KMS-11 (cell line): ENCODE results near the gene TOMM22.
"Not testable (repeated sequence)": the region's sequence is repeated elsewhere in the genome, so short reads cannot be mapped to it uniquely, and the experiment has no call there.

Experiments used
- H2AFZ ChIP-seq: fragments of 200-600 bp; sonication (generic); 2 replicates; pipeline ENCODE4 v1.6.1; 2016; ENCODE audit warnings: antibody characterized with exemption, mixed run types, low read depth
- H3K27ac ChIP-seq: fragments of 200-600 bp; sonication (generic); 2 replicates; pipeline ENCODE4 v1.6.1; 2016; ENCODE audit warnings: mild to moderate bottlenecking, mixed run types
- H3K27me3 ChIP-seq: fragments of 200-600 bp; sonication (generic); 2 replicates; pipeline ENCODE4 v1.6.1; 2017; ENCODE audit warnings: mild to moderate bottlenecking, low read depth, mixed run types, moderate library complexity; ENCODE audit not compliant: insufficient read depth
- H3K36me3 ChIP-seq: fragments of 200-600 bp; sonication (generic); 2 replicates; pipeline ENCODE4 v1.6.1; 2017; ENCODE audit warnings: mild to moderate bottlenecking, mixed run types; ENCODE audit not compliant: insufficient read depth
- H3K4me1 ChIP-seq: fragments of 200-600 bp; sonication (generic); 2 replicates; pipeline ENCODE4 v1.6.1; 2016; ENCODE audit warnings: mild to moderate bottlenecking, low read depth, mixed run types; ENCODE audit not compliant: poor library complexity, severe bottlenecking
- H3K4me2 ChIP-seq: fragments of 200-600 bp; sonication (generic); 2 replicates; pipeline ENCODE4 v1.7.0; 2016; ENCODE audit warnings: mild to moderate bottlenecking, mixed run types
- H3K4me3 ChIP-seq: fragments of 200-600 bp; sonication (generic); IDR thresholded peaks from 2 replicates; pipeline ENCODE4 v1.6.1; 2017; ENCODE audit warnings: low read depth, low read length, mixed read lengths; ENCODE audit not compliant: insufficient read depth
- H3K79me2 ChIP-seq: fragments of 200-600 bp; sonication (generic); 2 replicates; pipeline ENCODE4 v1.6.1; 2016; ENCODE audit warnings: low read depth, mixed run types; ENCODE audit not compliant: insufficient read depth
- H3K9ac ChIP-seq: fragments of 200-600 bp; sonication (generic); 2 replicates; pipeline ENCODE4 v1.6.1; 2016; ENCODE audit warnings: mild to moderate bottlenecking, mixed run types
- H4K20me1 ChIP-seq: fragments of 200-600 bp; sonication (generic); 2 replicates; pipeline ENCODE4 v1.6.1; 2016; ENCODE audit warnings: mild to moderate bottlenecking, mixed run types; ENCODE audit not compliant: insufficient read depth
- TF ChIP-seq, protein P1 (sequence below): fragments of 200-600 bp; sonication (generic); conservative IDR thresholded peaks from 2 replicates; pipeline ENCODE4 v1.6.1; 2017; ENCODE audit warnings: low read depth, mild to moderate bottlenecking, antibody characterized with exemption, low read length, moderate library complexity, mixed read lengths

Gene TOMM22

DNA sequence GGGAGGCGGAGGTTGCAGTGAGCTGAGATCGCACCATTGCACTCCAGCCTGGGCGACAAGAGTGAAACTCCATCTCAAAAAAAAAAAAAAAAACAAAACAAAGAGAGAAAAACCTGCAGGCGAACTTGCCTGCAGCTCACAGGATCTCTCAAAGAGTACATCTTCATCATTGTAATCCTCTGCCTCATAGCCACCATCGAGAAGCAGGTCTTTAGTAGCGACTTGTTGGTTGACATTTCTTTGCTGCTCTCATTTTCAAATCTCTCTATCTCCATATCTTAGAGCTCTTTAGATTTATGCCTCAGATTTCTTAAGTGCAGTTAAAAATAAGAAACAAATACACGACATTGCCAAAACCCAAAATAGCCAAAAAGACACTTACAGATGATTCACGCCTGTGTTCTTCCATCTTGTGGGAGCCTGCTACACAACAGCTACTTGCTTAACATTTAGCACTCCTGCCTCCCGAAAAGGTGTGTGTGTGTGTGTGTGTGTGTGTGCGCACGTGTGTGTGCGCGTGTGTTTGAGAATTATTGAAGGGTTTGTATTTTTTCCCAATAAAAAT is 40.2 kb upstream of the TOMM22 start:
- Histone ChIP-seq H3K4me1 (no peaks in the 10 kb centered on the region), H3K4me2 (no peak overlapping the region), H3K36me3 (no peaks in the 10 kb centered on the region), H3K9ac (no peak overlapping the region), H3K79me2 (no peaks in the 10 kb centered on the region), H3K27me3 (no peaks in the 10 kb centered on the region), H2AFZ (no peak overlapping the region), H3K27ac (no peak overlapping the region), H4K20me1 (no peaks in the 10 kb centered on the region), H3K4me3 (no peak overlapping the region)
- TF ChIP-seq, protein P1, sequence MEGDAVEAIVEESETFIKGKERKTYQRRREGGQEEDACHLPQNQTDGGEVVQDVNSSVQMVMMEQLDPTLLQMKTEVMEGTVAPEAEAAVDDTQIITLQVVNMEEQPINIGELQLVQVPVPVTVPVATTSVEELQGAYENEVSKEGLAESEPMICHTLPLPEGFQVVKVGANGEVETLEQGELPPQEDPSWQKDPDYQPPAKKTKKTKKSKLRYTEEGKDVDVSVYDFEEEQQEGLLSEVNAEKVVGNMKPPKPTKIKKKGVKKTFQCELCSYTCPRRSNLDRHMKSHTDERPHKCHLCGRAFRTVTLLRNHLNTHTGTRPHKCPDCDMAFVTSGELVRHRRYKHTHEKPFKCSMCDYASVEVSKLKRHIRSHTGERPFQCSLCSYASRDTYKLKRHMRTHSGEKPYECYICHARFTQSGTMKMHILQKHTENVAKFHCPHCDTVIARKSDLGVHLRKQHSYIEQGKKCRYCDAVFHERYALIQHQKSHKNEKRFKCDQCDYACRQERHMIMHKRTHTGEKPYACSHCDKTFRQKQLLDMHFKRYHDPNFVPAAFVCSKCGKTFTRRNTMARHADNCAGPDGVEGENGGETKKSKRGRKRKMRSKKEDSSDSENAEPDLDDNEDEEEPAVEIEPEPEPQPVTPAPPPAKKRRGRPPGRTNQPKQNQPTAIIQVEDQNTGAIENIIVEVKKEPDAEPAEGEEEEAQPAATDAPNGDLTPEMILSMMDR: no peak

DNA sequence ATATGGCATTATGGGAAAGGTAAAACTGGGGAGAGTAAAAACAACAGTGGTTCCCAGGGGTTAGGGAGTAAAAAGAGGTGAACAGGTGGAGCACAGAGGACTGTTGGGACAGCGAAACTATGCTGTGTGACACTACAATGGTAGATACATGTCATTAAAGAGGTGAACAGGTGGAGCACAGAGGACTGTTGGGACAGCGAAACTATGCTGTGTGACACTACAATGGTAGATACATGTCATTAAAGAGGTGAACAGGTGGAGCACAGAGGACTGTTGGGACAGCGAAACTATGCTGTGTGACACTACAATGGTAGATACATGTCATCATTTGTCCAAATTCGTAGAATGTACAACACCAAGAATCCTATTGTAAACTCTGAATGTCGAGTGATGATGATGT is 37.5 kb upstream of the TOMM22 start:
- not testable (repeated sequence) for H4K20me1 ChIP-seq, H3K79me2 ChIP-seq, H3K4me3 ChIP-seq, H3K27me3 ChIP-seq, H2AFZ ChIP-seq, H3K9ac ChIP-seq, H3K27ac ChIP-seq, H3K4me2 ChIP-seq, H3K4me1 ChIP-seq, H3K36me3 ChIP-seq

DNA sequence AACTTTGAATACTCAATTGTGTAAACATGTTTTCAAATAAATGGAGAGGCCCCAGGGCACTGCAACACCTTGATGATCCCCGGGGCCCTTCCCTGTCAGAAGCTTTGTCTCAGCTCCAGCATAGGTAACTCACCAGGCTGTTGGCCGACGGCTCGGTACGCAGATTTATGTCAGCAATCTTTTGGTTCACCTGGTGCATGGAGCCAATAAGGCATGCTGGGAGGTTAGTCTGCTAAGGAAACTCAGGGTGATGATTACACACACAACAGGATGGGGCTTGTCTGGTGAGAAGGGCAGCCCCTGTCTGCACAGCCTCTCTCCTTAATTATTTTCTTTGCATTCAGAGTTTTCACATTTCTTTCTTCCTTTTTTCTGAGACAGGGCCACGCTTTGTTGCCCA is 36.3 kb upstream of the TOMM22 start:
- Histone ChIP-seq H3K4me3 (no peak overlapping the region), H4K20me1 (no peaks in the 10 kb centered on the region), H3K79me2 (no peaks in the 10 kb centered on the region), H3K4me1 (no peaks in the 10 kb centered on the region), H3K4me2 (no peak overlapping the region), H2AFZ (no peak overlapping the region), H3K9ac (no peak overlapping the region), H3K27ac (no peak overlapping the region), H3K27me3 (no peaks in the 10 kb centered on the region; the same call in 1 of the 2 replicates), H3K36me3 (no peaks in the 10 kb centered on the region)
- TF ChIP-seq, protein P1: no peak

DNA sequence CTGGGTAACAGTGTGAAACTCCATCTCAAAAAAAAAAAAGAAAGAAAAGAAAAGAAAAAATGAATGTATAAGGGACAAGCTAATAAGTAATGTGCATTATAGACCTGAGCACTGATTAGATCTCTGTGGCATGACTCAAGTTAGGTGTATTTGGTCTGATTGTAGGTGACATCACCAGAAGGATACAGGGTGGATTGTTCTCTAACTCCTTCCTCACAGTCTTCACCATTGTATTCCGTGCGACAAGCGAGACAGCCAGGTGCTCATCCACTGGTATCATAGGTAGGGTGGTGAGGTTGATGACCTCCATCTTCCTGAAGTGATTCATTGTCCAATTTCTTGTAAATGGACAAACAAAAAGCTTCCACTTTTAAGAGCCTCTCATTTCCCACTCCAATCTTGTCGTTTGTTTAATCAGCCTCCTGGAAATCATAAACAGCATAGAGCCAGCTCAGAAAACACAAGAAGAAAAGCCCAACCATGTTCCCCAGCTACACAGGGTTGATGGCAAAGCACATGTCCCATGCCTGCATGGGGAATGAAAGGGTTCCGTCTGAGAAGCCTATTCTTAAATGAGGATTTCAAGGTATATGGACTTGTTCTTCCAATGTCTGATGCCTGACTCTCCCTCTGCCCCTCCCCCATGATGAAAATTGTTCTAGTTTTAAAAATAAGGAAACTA is 31.8 kb upstream of the TOMM22 start:
- no peak overlapping the region for H3K27ac ChIP-seq
- TF ChIP-seq, protein P1: no peak
- H4K20me1 ChIP-seq: no peaks in the 10 kb centered on the region
- H3K36me3 ChIP-seq: no peaks in the 10 kb centered on the region
- H3K27me3 ChIP-seq: no peaks in the 10 kb centered on the region; the same call in 1 of the 2 replicates
- H2AFZ ChIP-seq: no peak overlapping the region
- no peaks in the 10 kb centered on the region for H3K79me2 ChIP-seq
- H3K9ac ChIP-seq: no peak overlapping the region
- H3K4me2 ChIP-seq: no peak overlapping the region
- peaks cover under 1% of the 10 kb centered on the region for H3K4me1 ChIP-seq
- no peak overlapping the region for H3K4me3 ChIP-seq

DNA sequence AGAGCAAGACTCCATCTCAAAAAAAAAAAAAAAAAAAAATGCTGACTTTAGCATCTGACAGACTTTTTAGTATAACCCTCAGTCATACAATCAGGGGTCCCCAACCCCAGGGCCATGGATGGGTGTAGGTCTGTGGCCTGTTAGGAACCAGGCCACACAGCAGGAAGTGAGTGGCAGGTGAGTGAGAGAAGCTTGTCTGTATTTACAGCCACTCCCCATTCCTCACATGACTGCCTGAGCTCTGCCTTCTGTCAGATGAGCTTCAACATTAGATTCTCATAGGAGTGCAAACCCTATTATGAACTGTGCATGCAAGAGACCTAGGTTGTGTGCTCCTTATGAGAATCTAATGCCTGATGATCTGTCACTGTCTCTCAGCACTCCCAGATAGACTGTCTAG is 28.9 kb upstream of the TOMM22 start:
- TF ChIP-seq, protein P1: no peak
- no peak overlapping the region for H3K9ac ChIP-seq
- H3K79me2 ChIP-seq: no peaks in the 10 kb centered on the region; the same call in 1 of the 2 replicates
- no peaks in the 10 kb centered on the region for H3K27me3 ChIP-seq
- H3K4me1 ChIP-seq: peaks cover 12% of the 10 kb centered on the region
- H4K20me1 ChIP-seq: no peaks in the 10 kb centered on the region
- no peak overlapping the region for H3K27ac ChIP-seq
- H3K4me3 ChIP-seq: no peak overlapping the region
- no peak overlapping the region for H2AFZ ChIP-seq
- no peaks in the 10 kb centered on the region for H3K36me3 ChIP-seq
- H3K4me2 ChIP-seq: no peak overlapping the region
